ENCODE measurements around the gene CACNA1I. TPM values are rescaled to one million over a fixed set of nuclear protein-coding genes. Genes with fewer than 3 reads are reported as not detected.

The CACNA1I gene
- total RNA-seq, 1 experiment from 2014 or later, result 2.1 TPM

- TF ChIP-seq AR (CRISPR knock-in tag; IDR thresholded peaks at IDR 0.05), result no peak
- no peak for TF ChIP-seq SOX15 (CRISPR knock-in tag; IDR thresholded peaks at IDR 0.05)
- TF ChIP-seq KAT7 (CRISPR knock-in tag; IDR thresholded peaks at IDR 0.05; ENCODE audit: borderline replicate concordance), result no peak
- TF ChIP-seq SMAD3 (CRISPR knock-in tag; IDR thresholded peaks at IDR 0.05; ENCODE audit: borderline replicate concordance), result no peak
- no peak for TF ChIP-seq AFF4 (CRISPR knock-in tag; IDR thresholded peaks at IDR 0.05; ENCODE audit: borderline replicate concordance)
- TF ChIP-seq NFE2L1 (CRISPR knock-in tag; IDR thresholded peaks at IDR 0.05), result no peak
- no peak for TF ChIP-seq ETV6 (CRISPR knock-in tag; IDR thresholded peaks at IDR 0.05)
- no peak for TF ChIP-seq GABPB1 (CRISPR knock-in tag; IDR thresholded peaks at IDR 0.05)
- TF ChIP-seq MYBL2 (CRISPR knock-in tag; IDR thresholded peaks at IDR 0.05), result no peak
Observed at GRCh38 chr22:39712751-39713525, 142.4 kb downstream of the CACNA1I start (continued).

DNA sequence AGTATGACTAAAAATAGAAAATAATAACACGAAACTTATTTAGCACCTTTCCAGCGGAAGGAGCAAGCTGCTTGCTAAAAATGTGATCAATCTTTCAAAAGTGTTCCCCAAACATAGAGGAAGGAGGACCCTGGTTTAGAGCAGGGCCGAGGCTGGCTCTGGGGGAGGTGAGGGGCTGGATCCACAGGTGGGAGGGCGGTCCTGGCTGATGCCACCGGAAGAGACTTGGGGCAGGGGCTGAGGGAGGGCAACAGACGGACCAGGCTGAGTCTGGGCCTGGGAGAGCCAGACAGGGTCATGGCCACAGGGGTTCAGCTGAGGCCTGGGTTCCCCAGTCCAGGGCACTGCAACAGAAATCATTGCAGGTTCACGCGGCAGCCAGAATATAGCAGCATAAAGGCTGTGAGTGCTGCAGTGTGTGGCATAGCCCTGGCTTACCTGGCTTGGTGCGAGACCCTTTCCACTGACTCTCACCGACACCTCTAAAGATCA is 143.3 kb downstream of the CACNA1I start:
- ChIA-PET POLR2A (no interaction called here), CTCF (interaction anchor here (2.3 kb wide), 1 partner anchor 179 kb away, joined by 7 read pairs; no protein-coding TSS in a partner anchor)
- TF ChIP-seq PREB (CRISPR knock-in tag; IDR thresholded peaks at IDR 0.05; ENCODE audit: borderline replicate concordance), result no peak
- no peak for TF ChIP-seq SP1 (CRISPR knock-in tag; conservative IDR thresholded peaks at IDR 0.05)
- TF ChIP-seq, protein P1, sequence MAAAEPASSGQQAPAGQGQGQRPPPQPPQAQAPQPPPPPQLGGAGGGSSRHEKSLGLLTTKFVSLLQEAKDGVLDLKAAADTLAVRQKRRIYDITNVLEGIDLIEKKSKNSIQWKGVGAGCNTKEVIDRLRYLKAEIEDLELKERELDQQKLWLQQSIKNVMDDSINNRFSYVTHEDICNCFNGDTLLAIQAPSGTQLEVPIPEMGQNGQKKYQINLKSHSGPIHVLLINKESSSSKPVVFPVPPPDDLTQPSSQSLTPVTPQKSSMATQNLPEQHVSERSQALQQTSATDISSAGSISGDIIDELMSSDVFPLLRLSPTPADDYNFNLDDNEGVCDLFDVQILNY (CRISPR knock-in tag; IDR thresholded peaks at IDR 0.05), result no peak
- TF ChIP-seq, protein P2, sequence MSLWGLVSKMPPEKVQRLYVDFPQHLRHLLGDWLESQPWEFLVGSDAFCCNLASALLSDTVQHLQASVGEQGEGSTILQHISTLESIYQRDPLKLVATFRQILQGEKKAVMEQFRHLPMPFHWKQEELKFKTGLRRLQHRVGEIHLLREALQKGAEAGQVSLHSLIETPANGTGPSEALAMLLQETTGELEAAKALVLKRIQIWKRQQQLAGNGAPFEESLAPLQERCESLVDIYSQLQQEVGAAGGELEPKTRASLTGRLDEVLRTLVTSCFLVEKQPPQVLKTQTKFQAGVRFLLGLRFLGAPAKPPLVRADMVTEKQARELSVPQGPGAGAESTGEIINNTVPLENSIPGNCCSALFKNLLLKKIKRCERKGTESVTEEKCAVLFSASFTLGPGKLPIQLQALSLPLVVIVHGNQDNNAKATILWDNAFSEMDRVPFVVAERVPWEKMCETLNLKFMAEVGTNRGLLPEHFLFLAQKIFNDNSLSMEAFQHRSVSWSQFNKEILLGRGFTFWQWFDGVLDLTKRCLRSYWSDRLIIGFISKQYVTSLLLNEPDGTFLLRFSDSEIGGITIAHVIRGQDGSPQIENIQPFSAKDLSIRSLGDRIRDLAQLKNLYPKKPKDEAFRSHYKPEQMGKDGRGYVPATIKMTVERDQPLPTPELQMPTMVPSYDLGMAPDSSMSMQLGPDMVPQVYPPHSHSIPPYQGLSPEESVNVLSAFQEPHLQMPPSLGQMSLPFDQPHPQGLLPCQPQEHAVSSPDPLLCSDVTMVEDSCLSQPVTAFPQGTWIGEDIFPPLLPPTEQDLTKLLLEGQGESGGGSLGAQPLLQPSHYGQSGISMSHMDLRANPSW (CRISPR knock-in tag; conservative IDR thresholded peaks at IDR 0.05; ENCODE audit: low read depth), result no peak
- DNase-seq (ENCODE audit: low spot score) (no peak), ATAC-seq (no peak)
- no peaks in the 10 kb centered on the region for H3K27me3 Mint-ChIP-seq (ENCODE audit: low read depth)
- no peaks in the 10 kb centered on the region for H3K9me3 Mint-ChIP-seq
- no peaks in the 10 kb centered on the region for H3K36me3 Mint-ChIP-seq
- H3K27ac Mint-ChIP-seq, result no peak overlapping the region
- no peak overlapping the region for H3K4me3 Mint-ChIP-seq
- peaks cover 8% of the 10 kb centered on the region for H3K4me1 Mint-ChIP-seq
